ENCODE results near the gene COL4A2.

GRCh38 chr13:110472904-110473563, 165.9 kb downstream of the COL4A2 start:
- TF ChIP-seq BHLHE40 (IDR thresholded peaks at IDR 0.05; ENCODE audit: borderline replicate concordance) (no peak), SP1 (IDR thresholded peaks at IDR 0.05) (no peak), SUZ12 (IDR thresholded peaks at IDR 0.05) (no peak), ELF4 (IDR thresholded peaks at IDR 0.05) (no peak), L3MBTL2 (conservative IDR thresholded peaks at IDR 0.05) (no peak), HDGF (IDR thresholded peaks at IDR 0.05; ENCODE audit: borderline replicate concordance) (no peak), FOXM1 (IDR thresholded peaks at IDR 0.05; ENCODE audit: borderline replicate concordance) (no peak)
